SK-N-SH (cell line): ENCODE measurements around the gene PPCS. TPM values are rescaled to one million over a fixed set of nuclear protein-coding genes. Genes with fewer than 3 reads are reported as not detected.

Experiments used
- CTCF ChIA-PET: fragments of 300-600, 350-600 bp; formaldehyde crosslinking; extraction: SDS; loops from one replicate; lab custom pipeline; 2021; lab: Yijun Ruan, JAX
- POLR2A ChIA-PET: fragments of 350-600 bp; sonication (Branson Sonifier 250); formaldehyde crosslinking; extraction: SDS; loops from one replicate; lab custom pipeline; 2020; ENCODE audit warnings: antibody characterized with exemption, inconsistent platforms; lab: Yijun Ruan, JAX
- DNase-seq: peaks from one replicate; pipeline ENCODE4 v3.0.0; 2012
- H2AFZ ChIP-seq: fragments of 200-600 bp; sonication (generic); 2 replicates; pipeline ENCODE4 v1.8.1; 2016; ENCODE audit warnings: antibody characterized with exemption, mild to moderate bottlenecking, low read depth
- H3F3A ChIP-seq: fragments of 200-600 bp; sonication (generic); replicated peaks from 2 replicates; pipeline ENCODE3; 2016; ENCODE audit warnings: antibody characterized with exemption, mild to moderate bottlenecking; ENCODE audit not compliant: insufficient read depth
- H3K27ac ChIP-seq, 2 experiments: fragments of 200-500 bp in 1 of 2; fragments of 200-600 bp in 1 of 2; sonication (Bioruptor generic) in 1 of 2; sonication (generic), shearing (Covaris generic) in 1 of 2; 2 replicates each; pipeline versions ENCODE4 v1.5.1 to v1.6.1; 2014 to 2016; ENCODE audit warnings: low read depth in 2 of 2, inconsistent platforms in 1 of 2, low read length in 1 of 2, mild to moderate bottlenecking in 1 of 2, mixed read lengths in 1 of 2
- H3K27me3 ChIP-seq: fragments of 200-600 bp; sonication (generic), shearing (Covaris generic); 2 replicates; pipeline ENCODE4 v1.6.1; 2016; ENCODE audit warnings: mixed run types; ENCODE audit not compliant: insufficient read depth
- H3K36me3 ChIP-seq, 2 experiments: fragments of 200-500 bp in 1 of 2; fragments of 200-600 bp in 1 of 2; sonication (Bioruptor generic) in 1 of 2; sonication (generic) in 1 of 2; replicated peaks in 1 of 2; 2 replicates each; pipeline versions ENCODE3 to v1.5.1; 2014 to 2016; ENCODE audit warnings: low read length in 1 of 2, mild to moderate bottlenecking in 1 of 2; ENCODE audit not compliant: insufficient read depth in 2 of 2, control insufficient read depth in 1 of 2
- H3K4me1 ChIP-seq, 2 experiments: fragments of 200-500 bp in 1 of 2; fragments of 200-600 bp in 1 of 2; sonication (Bioruptor generic) in 1 of 2; sonication (generic), shearing (Covaris generic) in 1 of 2; 2 replicates each; pipeline versions ENCODE4 v1.5.1 to v1.6.1; 2014 to 2016; ENCODE audit warnings: low read depth in 1 of 2, low read length in 1 of 2, mixed run types in 1 of 2; ENCODE audit not compliant: insufficient read depth in 2 of 2, control insufficient read depth in 1 of 2
- H3K4me2 ChIP-seq: fragments of 200-600 bp; sonication (generic), shearing (Covaris generic); 2 replicates; pipeline ENCODE4 v1.6.1; 2017; ENCODE audit warnings: mixed run types
- H3K4me3 ChIP-seq, 2 experiments: fragments of 200-500 bp in 1 of 2; fragments of 200-600 bp in 1 of 2; sonication (Bioruptor generic) in 1 of 2; sonication (generic), shearing (Covaris generic) in 1 of 2; 2 replicates each; pipeline versions ENCODE4 v1.5.1 to v1.8.1; 2014 to 2016; ENCODE audit warnings: low read depth in 2 of 2, inconsistent platforms in 1 of 2, low read length in 1 of 2, mild to moderate bottlenecking in 1 of 2, mixed read lengths in 1 of 2, moderate library complexity in 1 of 2
- H3K79me2 ChIP-seq: fragments of 200-600 bp; sonication (generic); 2 replicates; pipeline ENCODE4 v1.8.1; 2017; ENCODE audit warnings: mild to moderate bottlenecking; ENCODE audit not compliant: insufficient read depth
- H3K9ac ChIP-seq: fragments of 200-600 bp; sonication (generic); 2 replicates; pipeline ENCODE4 v1.6.1; 2017; ENCODE audit warnings: mixed run types
- H3K9me2 ChIP-seq: fragments of 200-600 bp; sonication (generic); 2 replicates; pipeline ENCODE4 v1.6.1; 2017; ENCODE audit warnings: mixed run types
- H3K9me3 ChIP-seq: fragments of 200-600 bp; sonication (generic); 2 replicates; pipeline ENCODE4 v1.6.1; 2017; ENCODE audit warnings: mixed run types, mild to moderate bottlenecking, moderate library complexity
- H4K20me1 ChIP-seq: fragments of 200-600 bp; sonication (generic); 2 replicates; pipeline ENCODE4 v1.6.1; 2017; ENCODE audit warnings: mild to moderate bottlenecking, mixed run types; ENCODE audit not compliant: insufficient read depth
- ELF1 ChIP-seq: IDR thresholded peaks from 2 replicates; pipeline ENCODE4 v1.4.0; 2012
- EP300 ChIP-seq, 2 experiments: IDR thresholded peaks; 2 replicates each; pipeline versions ENCODE4 v1.4.0 to v1.6.1; 2012; ENCODE audit warnings: borderline replicate concordance in 1 of 2, low read depth in 1 of 2, low read length in 1 of 2
- EZH2phosphoT487 ChIP-seq: fragments of 200-600 bp; sonication (generic); IDR thresholded peaks from 2 replicates; pipeline ENCODE4 v1.6.1; 2017; ENCODE audit warnings: low read depth, mixed run types, mild to moderate bottlenecking, antibody characterized with exemption, moderate library complexity, borderline replicate concordance
- FOSL2 ChIP-seq: IDR thresholded peaks from 2 replicates; pipeline ENCODE4 v1.4.0; 2012; ENCODE audit warnings: low read depth, mild to moderate bottlenecking, moderate library complexity, borderline replicate concordance
- FOXJ3 ChIP-seq: sonication (generic); formaldehyde crosslinking; IDR thresholded peaks from 2 replicates; pipeline ENCODE4 v1.5.1; 2020; ENCODE audit warnings: mild to moderate bottlenecking, missing genetic modification reagents
- FOXM1 ChIP-seq: IDR thresholded peaks from 2 replicates; pipeline ENCODE4 v1.4.0; 2012; ENCODE audit warnings: low read depth, mild to moderate bottlenecking
- GABPA ChIP-seq: IDR thresholded peaks from 2 replicates; pipeline ENCODE4 v1.4.0; 2012; ENCODE audit warnings: low read depth, mild to moderate bottlenecking
- GATA2 ChIP-seq: sonication (generic); formaldehyde crosslinking; IDR thresholded peaks from 2 replicates; pipeline ENCODE4 v1.5.0; 2020; ENCODE audit warnings: mild to moderate bottlenecking, missing genetic modification reagents
- JUND ChIP-seq: IDR thresholded peaks from 2 replicates; pipeline ENCODE4 v1.4.0; 2012
- MEF2A ChIP-seq: IDR thresholded peaks from 2 replicates; pipeline ENCODE4 v1.4.0; 2012; ENCODE audit warnings: low read depth, borderline replicate concordance
- MXI1 ChIP-seq: IDR thresholded peaks from 2 replicates; pipeline ENCODE4 v1.6.1; 2012; ENCODE audit warnings: mild to moderate bottlenecking, low read depth, low read length, improper control_type of control experiment
- NFIC ChIP-seq: IDR thresholded peaks from 2 replicates; pipeline ENCODE4 v1.4.0; 2012; ENCODE audit warnings: borderline replicate concordance
- POLR2AphosphoS5 ChIP-seq: IDR thresholded peaks from 2 replicates; pipeline ENCODE4 v1.6.1; 2012; ENCODE audit warnings: low read depth, low read length
- RCOR1 ChIP-seq: fragments of 150-350 bp; IDR thresholded peaks from 2 replicates; pipeline ENCODE4 v1.6.1; 2017; ENCODE audit warnings: antibody characterized with exemption, low read length
- RXRA ChIP-seq: IDR thresholded peaks from 2 replicates; pipeline ENCODE4 v1.4.0; 2012; ENCODE audit warnings: low read depth, mild to moderate bottlenecking, borderline replicate concordance
- SIN3A ChIP-seq: IDR thresholded peaks from 2 replicates; pipeline ENCODE4 v1.6.1; 2012; ENCODE audit warnings: low read depth, mild to moderate bottlenecking, low read length, moderate library complexity, borderline replicate concordance
- SMC3 ChIP-seq: IDR thresholded peaks from 2 replicates; pipeline ENCODE4 v1.6.1; 2012; ENCODE audit warnings: low read depth, low read length, improper control_type of control experiment
- TAF1 ChIP-seq: IDR thresholded peaks from 2 replicates; pipeline ENCODE4 v1.6.1; 2012; ENCODE audit warnings: low read depth, mild to moderate bottlenecking, low read length, moderate library complexity, borderline replicate concordance
- YY1 ChIP-seq: IDR thresholded peaks from 2 replicates; pipeline ENCODE4 v1.4.0; 2012; ENCODE audit warnings: low read depth, mild to moderate bottlenecking
- WGBS: methylation state at CpG from one replicate; pipeline ENCODE4 v1.1.6; 2017; ENCODE audit warnings: low lambda C conversion rate; 5-methylcytosine and 5-hydroxymethylcytosine counted together
- polyA plus RNA-seq, 3 experiments: library from polyadenylated mRNA; depleted of rRNA; stranded (reverse); fragments of >200 nt; gene quantifications; 2 replicates each; pipeline ENCODE4 v1.2.3, GENCODE V29; 2012
- TF ChIP-seq, protein P1 (sequence below): IDR thresholded peaks from 2 replicates; pipeline ENCODE4; 2012
- TF ChIP-seq, protein P2 (sequence below): fragments of 150-350 bp; IDR thresholded peaks from 2 replicates; pipeline ENCODE4 v1.6.1; 2017; ENCODE audit warnings: antibody characterized with exemption, low read length, low read depth, borderline replicate concordance
- TF ChIP-seq, protein P3 (sequence below): IDR thresholded peaks from 2 replicates; pipeline ENCODE4 v1.4.0; 2012; ENCODE audit warnings: low read depth
- TF ChIP-seq, protein P4 (sequence below): IDR thresholded peaks from 2 replicates; pipeline ENCODE4 v1.4.0; 2012; ENCODE audit warnings: low read depth, borderline replicate concordance
- TF ChIP-seq, protein P5 (sequence below): IDR thresholded peaks from 2 replicates; pipeline ENCODE4 v1.4.0; 2012; ENCODE audit warnings: low read depth, borderline replicate concordance

The PPCS gene
- polyA plus RNA-seq, 1 of the 3 experiments (the other 2 are of a cell fraction), result 40.0 TPM

DNA sequence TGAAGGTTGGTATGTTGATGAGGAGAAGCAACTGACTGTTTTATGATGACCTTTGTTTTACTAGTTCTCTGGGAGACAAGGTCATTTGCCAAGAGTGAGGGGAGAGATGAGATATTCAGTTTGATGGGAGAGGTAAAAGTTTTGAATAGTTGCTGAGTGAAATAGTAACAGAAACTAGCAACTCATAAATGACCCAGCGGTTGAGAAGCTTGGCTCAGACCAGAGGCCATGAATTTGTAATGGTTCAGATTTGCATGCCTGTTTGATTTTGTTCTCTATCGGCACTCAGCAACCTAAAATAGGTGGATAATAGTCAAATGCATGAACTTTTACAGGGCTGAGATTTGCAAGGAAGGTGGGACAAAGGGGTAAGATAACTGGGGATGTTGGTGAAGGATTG, 13.4 kb downstream of the PPCS start:
- Histone ChIP-seq H2AFZ (no peak overlapping the region), H3K36me3 (no peaks in the 10 kb centered on the region), H3K9ac (no peak overlapping the region), H3K4me3 (no peak overlapping the region), H3K27ac (no peak overlapping the region), H3K4me2 (no peak overlapping the region), H3K4me1 (no peaks in the 10 kb centered on the region), H3K79me2 (no peaks in the 10 kb centered on the region), H3K27me3 (no peaks in the 10 kb centered on the region), H3K9me3 (no peaks in the 10 kb centered on the region), H4K20me1 (no peaks in the 10 kb centered on the region), H3K9me2 (no peaks in the 10 kb centered on the region), H3F3A (no peaks in the 10 kb centered on the region)
- POLR2A ChIA-PET, result no interaction called here
- 83% methylated on average over 2 of the region's 2 CpGs for WGBS
- DNase-seq, result no peak
- CTCF ChIA-PET, result no interaction called here
- TF ChIP-seq EZH2phosphoT487 (no peak), FOSL2 (no peak), FOXM1 (no peak), MXI1 (no peak), EP300 (IDR thresholded peaks at IDR 0.05; ENCODE audit: borderline replicate concordance in 1 of 2, low read depth in 1 of 2, low read length in 1 of 2) (no peak), SMC3 (no peak), FOXJ3 (CRISPR knock-in tag) (no peak), ELF1 (no peak), TAF1 (no peak), POLR2AphosphoS5 (no peak), JUND (no peak), GATA2 (no peak), GABPA (no peak)
- TF ChIP-seq, protein P1, sequence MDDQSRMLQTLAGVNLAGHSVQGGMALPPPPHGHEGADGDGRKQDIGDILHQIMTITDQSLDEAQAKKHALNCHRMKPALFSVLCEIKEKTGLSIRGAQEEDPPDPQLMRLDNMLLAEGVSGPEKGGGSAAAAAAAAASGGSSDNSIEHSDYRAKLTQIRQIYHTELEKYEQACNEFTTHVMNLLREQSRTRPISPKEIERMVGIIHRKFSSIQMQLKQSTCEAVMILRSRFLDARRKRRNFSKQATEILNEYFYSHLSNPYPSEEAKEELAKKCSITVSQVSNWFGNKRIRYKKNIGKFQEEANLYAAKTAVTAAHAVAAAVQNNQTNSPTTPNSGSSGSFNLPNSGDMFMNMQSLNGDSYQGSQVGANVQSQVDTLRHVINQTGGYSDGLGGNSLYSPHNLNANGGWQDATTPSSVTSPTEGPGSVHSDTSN, result no peak
- TF ChIP-seq, protein P2, sequence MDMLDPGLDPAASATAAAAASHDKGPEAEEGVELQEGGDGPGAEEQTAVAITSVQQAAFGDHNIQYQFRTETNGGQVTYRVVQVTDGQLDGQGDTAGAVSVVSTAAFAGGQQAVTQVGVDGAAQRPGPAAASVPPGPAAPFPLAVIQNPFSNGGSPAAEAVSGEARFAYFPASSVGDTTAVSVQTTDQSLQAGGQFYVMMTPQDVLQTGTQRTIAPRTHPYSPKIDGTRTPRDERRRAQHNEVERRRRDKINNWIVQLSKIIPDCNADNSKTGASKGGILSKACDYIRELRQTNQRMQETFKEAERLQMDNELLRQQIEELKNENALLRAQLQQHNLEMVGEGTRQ, result no peak
- TF ChIP-seq, protein P3, sequence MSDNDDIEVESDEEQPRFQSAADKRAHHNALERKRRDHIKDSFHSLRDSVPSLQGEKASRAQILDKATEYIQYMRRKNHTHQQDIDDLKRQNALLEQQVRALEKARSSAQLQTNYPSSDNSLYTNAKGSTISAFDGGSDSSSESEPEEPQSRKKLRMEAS, result no peak
- TF ChIP-seq, protein P4, sequence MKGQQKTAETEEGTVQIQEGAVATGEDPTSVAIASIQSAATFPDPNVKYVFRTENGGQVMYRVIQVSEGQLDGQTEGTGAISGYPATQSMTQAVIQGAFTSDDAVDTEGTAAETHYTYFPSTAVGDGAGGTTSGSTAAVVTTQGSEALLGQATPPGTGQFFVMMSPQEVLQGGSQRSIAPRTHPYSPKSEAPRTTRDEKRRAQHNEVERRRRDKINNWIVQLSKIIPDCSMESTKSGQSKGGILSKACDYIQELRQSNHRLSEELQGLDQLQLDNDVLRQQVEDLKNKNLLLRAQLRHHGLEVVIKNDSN, result no peak

DNA sequence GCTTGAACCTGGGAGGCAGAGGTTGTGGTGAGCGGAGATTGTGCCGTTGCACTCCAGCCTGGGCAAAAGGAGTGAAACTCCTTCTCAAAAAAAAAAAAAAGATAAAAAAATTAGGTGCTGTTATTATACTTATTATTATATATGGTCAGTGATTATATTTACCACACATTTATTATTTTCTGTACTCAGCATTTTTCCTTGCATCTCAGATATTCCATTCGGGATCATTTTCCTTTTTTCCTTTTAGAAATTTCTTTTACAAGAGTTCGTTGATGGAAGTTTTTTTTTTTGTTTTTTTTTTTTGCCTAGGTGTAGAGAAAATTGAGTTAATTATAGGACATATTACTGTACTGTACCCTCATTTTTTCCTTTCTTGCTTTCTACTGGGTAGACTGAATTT, 20.3 kb downstream of the PPCS start:
- Histone ChIP-seq H3K27me3 (no peaks in the 10 kb centered on the region), H3K27ac (no peak overlapping the region), H3K9me3 (no peaks in the 10 kb centered on the region), H4K20me1 (no peaks in the 10 kb centered on the region), H2AFZ (no peak overlapping the region), H3K9me2 (no peaks in the 10 kb centered on the region), H3K9ac (no peak overlapping the region), H3F3A (no peaks in the 10 kb centered on the region), H3K4me2 (no peak overlapping the region), H3K79me2 (no peaks in the 10 kb centered on the region), H3K4me3 (no peak overlapping the region), H3K36me3 (no peaks in the 10 kb centered on the region), H3K4me1 (no peaks in the 10 kb centered on the region)
- WGBS, result 78% methylated on average over 4 of the region's 4 CpGs
- POLR2A ChIA-PET, result no interaction called here
- DNase-seq, result no peak
- CTCF ChIA-PET, result interaction anchor here (0.9 kb wide), 1 partner anchor 9 kb away, joined by 3 read pairs; no protein-coding TSS in a partner anchor
- TF ChIP-seq RXRA (no peak), SIN3A (no peak), POLR2AphosphoS5 (no peak), FOSL2 (no peak), RCOR1 (no peak), ELF1 (no peak), YY1 (no peak), MEF2A (no peak), GABPA (no peak), GATA2 (no peak), EZH2phosphoT487 (no peak), NFIC (no peak)
- TF ChIP-seq, protein P2, result no peak
- TF ChIP-seq, protein P5, sequence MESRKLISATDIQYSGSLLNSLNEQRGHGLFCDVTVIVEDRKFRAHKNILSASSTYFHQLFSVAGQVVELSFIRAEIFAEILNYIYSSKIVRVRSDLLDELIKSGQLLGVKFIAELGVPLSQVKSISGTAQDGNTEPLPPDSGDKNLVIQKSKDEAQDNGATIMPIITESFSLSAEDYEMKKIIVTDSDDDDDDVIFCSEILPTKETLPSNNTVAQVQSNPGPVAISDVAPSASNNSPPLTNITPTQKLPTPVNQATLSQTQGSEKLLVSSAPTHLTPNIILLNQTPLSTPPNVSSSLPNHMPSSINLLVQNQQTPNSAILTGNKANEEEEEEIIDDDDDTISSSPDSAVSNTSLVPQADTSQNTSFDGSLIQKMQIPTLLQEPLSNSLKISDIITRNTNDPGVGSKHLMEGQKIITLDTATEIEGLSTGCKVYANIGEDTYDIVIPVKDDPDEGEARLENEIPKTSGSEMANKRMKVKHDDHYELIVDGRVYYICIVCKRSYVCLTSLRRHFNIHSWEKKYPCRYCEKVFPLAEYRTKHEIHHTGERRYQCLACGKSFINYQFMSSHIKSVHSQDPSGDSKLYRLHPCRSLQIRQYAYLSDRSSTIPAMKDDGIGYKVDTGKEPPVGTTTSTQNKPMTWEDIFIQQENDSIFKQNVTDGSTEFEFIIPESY, result no peak
